Neural progenitor cell (in vitro differentiated cells): Measurements from ENCODE around the gene PRDM16. TPM values are rescaled to one million over a fixed set of nuclear protein-coding genes. Genes with fewer than 3 reads are reported as not detected.

Experiments used
- DNase-seq: peaks from one replicate; pipeline ENCODE4 v3.0.0-alpha.2; 2016; ENCODE audit warnings: low spot score
- H2AFZ ChIP-seq: fragments of 200-600 bp; sonication (generic); replicated peaks from 2 replicates; pipeline ENCODE4 v1.6.1; 2016; ENCODE audit warnings: antibody characterized with exemption
- H3F3A ChIP-seq: fragments of 200-600 bp; sonication (generic); 2 replicates; pipeline ENCODE4 v1.6.1; 2016; ENCODE audit warnings: antibody characterized with exemption, low read depth
- H3K27ac ChIP-seq: fragments of 200-600 bp; sonication (generic); 2 replicates; pipeline ENCODE4 v1.5.1; 2016; ENCODE audit warnings: mild to moderate bottlenecking
- H3K27me3 ChIP-seq: fragments of 200-600 bp; sonication (generic); 2 replicates; pipeline ENCODE4 v1.6.1; 2016; ENCODE audit warnings: mild to moderate bottlenecking, moderate library complexity
- H3K36me3 ChIP-seq: fragments of 200-600 bp; sonication (generic); 2 replicates; pipeline ENCODE4 v1.5.1; 2016
- H3K4me1 ChIP-seq: fragments of 200-600 bp; sonication (generic); 2 replicates; pipeline ENCODE4 v1.6.1; 2016; ENCODE audit warnings: mixed run types
- H3K4me2 ChIP-seq: fragments of 200-600 bp; sonication (generic); 2 replicates; pipeline ENCODE4 v1.6.1; 2016
- H3K4me3 ChIP-seq: fragments of 200-600 bp; sonication (generic); 2 replicates; pipeline ENCODE4 v1.5.1; 2016
- H3K79me2 ChIP-seq: fragments of 200-600 bp; sonication (generic); 2 replicates; pipeline ENCODE4 v1.6.1; 2016; ENCODE audit warnings: low read depth
- H3K9ac ChIP-seq: fragments of 200-600 bp; sonication (generic); 2 replicates; pipeline ENCODE4 v1.6.1; 2016
- H3K9me3 ChIP-seq: fragments of 200-600 bp; sonication (generic); 2 replicates; pipeline ENCODE4 v1.5.1; 2016; ENCODE audit warnings: low read depth
- H4K20me1 ChIP-seq: fragments of 200-600 bp; sonication (generic); 2 replicates; pipeline ENCODE4 v1.6.1; 2016; ENCODE audit warnings: low read depth
- H3K27ac Mint-ChIP-seq: 3 replicates; pipeline ENCODE4 v1.8.0; 2021; ENCODE audit warnings: mixed read lengths
- H3K27me3 Mint-ChIP-seq: 2 replicates; pipeline ENCODE4 v1.8.0; 2022; ENCODE audit warnings: low read depth, mild to moderate bottlenecking, inconsistent platforms, moderate library complexity, mixed read lengths; ENCODE audit not compliant: insufficient read depth
- H3K36me3 Mint-ChIP-seq: 3 replicates; pipeline ENCODE4 v1.8.0; 2021; ENCODE audit warnings: mixed read lengths
- H3K4me1 Mint-ChIP-seq: 3 replicates; pipeline ENCODE4 v1.8.0; 2021; ENCODE audit warnings: mixed read lengths
- H3K4me3 Mint-ChIP-seq: 3 replicates; pipeline ENCODE4 v1.8.0; 2021; ENCODE audit warnings: mild to moderate bottlenecking, moderate library complexity, mixed read lengths
- H3K9me3 Mint-ChIP-seq: 3 replicates; pipeline ENCODE4 v1.8.0; 2020; ENCODE audit warnings: mixed read lengths
- EZH2 ChIP-seq: fragments of 200-600 bp; sonication (generic); IDR thresholded peaks from 2 replicates; pipeline ENCODE4 v1.6.1; 2017; ENCODE audit warnings: antibody characterized with exemption, mild to moderate bottlenecking, moderate library complexity
- EZH2phosphoT487 ChIP-seq: fragments of 200-600 bp; sonication (generic); IDR thresholded peaks from 2 replicates; pipeline ENCODE4 v1.6.1; 2017; ENCODE audit warnings: antibody characterized with exemption
- total RNA-seq: library from RNA; depleted of rRNA; stranded (reverse); fragments of >200 nt; gene quantifications from 2 replicates; pipeline ENCODE4 v1.2.3, GENCODE V29; 2015; ENCODE audit warnings: low replicate concordance
- TF ChIP-seq, protein P1 (sequence below): fragments of 200-600 bp; sonication (generic); IDR thresholded peaks from 2 replicates; pipeline ENCODE4 v1.5.1; 2017; ENCODE audit warnings: antibody characterized with exemption, mild to moderate bottlenecking

The PRDM16 gene
- total RNA-seq, 1 donor from 2014 or later = 1.9 TPM

DNA sequence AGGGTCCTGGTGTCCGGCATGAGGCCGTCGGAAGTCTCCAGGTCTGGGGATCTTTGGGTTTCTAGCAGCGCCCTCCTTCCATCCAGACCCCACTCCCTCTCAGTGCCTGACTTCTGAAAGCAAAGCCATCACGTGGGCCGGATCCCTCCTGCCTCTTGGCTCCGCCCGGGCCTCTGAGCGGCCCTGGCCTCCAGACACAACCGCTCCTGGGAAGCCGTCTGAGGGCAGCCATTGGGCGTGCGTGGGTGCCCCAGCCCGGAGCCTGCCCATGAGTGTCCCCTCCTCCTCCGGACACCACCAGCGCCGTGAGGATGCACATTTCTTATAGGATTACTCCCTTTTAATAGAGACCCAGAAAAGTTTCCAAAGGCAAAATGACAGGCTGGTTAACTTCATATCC lies 248.5 kb downstream of the PRDM16 start:
- Histone ChIP-seq H3K9ac (no peak overlapping the region), H4K20me1 (peaks cover 8% of the 10 kb centered on the region), H2AFZ (no peak overlapping the region), H3F3A (peaks cover 37% of the 10 kb centered on the region), H3K79me2 (no peaks in the 10 kb centered on the region), H3K27ac (no peak overlapping the region), H3K9me3 (no peaks in the 10 kb centered on the region), H3K27me3 (peaks cover 6% of the 10 kb centered on the region), H3K4me3 (no peak overlapping the region), H3K36me3 (no peaks in the 10 kb centered on the region), H3K4me1 (peaks cover 38% of the 10 kb centered on the region), H3K4me2 (no peak overlapping the region)
- no peaks in the 10 kb centered on the region for H3K9me3 Mint-ChIP-seq
- peaks cover 56% of the 10 kb centered on the region for H3K4me1 Mint-ChIP-seq
- no peak for DNase-seq
- TF ChIP-seq, protein P1, sequence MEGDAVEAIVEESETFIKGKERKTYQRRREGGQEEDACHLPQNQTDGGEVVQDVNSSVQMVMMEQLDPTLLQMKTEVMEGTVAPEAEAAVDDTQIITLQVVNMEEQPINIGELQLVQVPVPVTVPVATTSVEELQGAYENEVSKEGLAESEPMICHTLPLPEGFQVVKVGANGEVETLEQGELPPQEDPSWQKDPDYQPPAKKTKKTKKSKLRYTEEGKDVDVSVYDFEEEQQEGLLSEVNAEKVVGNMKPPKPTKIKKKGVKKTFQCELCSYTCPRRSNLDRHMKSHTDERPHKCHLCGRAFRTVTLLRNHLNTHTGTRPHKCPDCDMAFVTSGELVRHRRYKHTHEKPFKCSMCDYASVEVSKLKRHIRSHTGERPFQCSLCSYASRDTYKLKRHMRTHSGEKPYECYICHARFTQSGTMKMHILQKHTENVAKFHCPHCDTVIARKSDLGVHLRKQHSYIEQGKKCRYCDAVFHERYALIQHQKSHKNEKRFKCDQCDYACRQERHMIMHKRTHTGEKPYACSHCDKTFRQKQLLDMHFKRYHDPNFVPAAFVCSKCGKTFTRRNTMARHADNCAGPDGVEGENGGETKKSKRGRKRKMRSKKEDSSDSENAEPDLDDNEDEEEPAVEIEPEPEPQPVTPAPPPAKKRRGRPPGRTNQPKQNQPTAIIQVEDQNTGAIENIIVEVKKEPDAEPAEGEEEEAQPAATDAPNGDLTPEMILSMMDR = no peak
- TF ChIP-seq EZH2phosphoT487 = no peak
- no peak overlapping the region for H3K27ac Mint-ChIP-seq
- peaks cover 9% of the 10 kb centered on the region for H3K27me3 Mint-ChIP-seq
- H3K4me3 Mint-ChIP-seq = no peak overlapping the region
- H3K36me3 Mint-ChIP-seq = no peaks in the 10 kb centered on the region

DNA sequence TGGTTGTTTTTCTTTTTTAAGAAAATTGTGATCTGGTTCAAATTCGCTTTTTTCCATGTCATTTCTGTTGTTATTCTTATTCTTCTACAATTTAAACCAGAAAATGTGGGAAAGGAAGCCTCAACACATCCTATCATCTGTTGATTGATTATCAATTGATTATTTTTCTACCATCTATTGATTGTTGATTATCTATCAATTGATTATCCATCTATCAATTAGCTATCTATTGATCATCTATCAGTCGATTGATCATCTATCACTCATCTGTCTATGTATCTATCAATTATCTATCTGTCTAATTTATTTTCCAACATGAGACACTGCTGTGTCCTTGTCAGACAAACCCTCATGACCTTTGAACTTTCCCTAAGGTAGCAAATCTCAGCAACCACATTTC lies 249.3 kb downstream of the PRDM16 start:
- H3K79me2 ChIP-seq = no peaks in the 10 kb centered on the region
- no peak overlapping the region for H3K4me2 ChIP-seq
- no peaks in the 10 kb centered on the region for H3K9me3 Mint-ChIP-seq
- H3K36me3 ChIP-seq = no peaks in the 10 kb centered on the region
- H3K27me3 ChIP-seq = no peaks in the 10 kb centered on the region
- H3K4me1 ChIP-seq = peaks cover 42% of the 10 kb centered on the region
- TF ChIP-seq EZH2phosphoT487 (no peak), EZH2 (no peak)
- TF ChIP-seq, protein P1 = no peak
- H3K27ac ChIP-seq = no peak overlapping the region
- peaks cover 8% of the 10 kb centered on the region for H4K20me1 ChIP-seq
- no peaks in the 10 kb centered on the region for H3K9me3 ChIP-seq
- no peak for DNase-seq
- H3K4me3 Mint-ChIP-seq = peak overlapping the region; percentile 36
- peaks cover 42% of the 10 kb centered on the region for H3F3A ChIP-seq
- no peaks in the 10 kb centered on the region for H3K36me3 Mint-ChIP-seq
- no peak overlapping the region for H2AFZ ChIP-seq
- H3K4me1 Mint-ChIP-seq = peaks cover 56% of the 10 kb centered on the region
- H3K9ac ChIP-seq = no peak overlapping the region
- H3K4me3 ChIP-seq = no peak overlapping the region
- no peak overlapping the region for H3K27ac Mint-ChIP-seq
- H3K27me3 Mint-ChIP-seq = peaks cover 3% of the 10 kb centered on the region

DNA sequence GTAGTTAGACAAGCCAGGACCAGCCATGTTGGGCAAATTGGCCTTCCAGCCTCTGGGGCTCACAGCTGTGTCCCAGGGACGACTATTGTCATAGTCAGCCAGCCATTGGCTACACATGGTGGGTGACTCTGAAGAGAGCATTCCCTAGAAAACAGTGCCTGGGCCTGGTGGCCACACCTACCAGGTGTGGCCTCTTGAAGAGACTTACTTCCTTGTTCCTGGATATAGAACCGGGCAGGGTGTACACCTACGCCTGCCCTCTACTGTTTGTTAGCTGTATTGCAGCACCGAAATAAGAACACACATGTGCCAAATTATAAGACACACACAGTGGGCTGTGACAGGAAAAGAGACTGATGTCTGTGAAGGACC lies 250.9 kb downstream of the PRDM16 start:
- Histone ChIP-seq H2AFZ (no peak overlapping the region), H3K27ac (no peak overlapping the region)
- H3K27ac Mint-ChIP-seq = peak overlapping the region; percentile 59

More for the DNA sequence above, 250.9 kb downstream of the PRDM16 start:
- no peaks in the 10 kb centered on the region for H3K9me3 Mint-ChIP-seq
- H3K4me3 Mint-ChIP-seq = no peak overlapping the region
- H3K27me3 ChIP-seq = no peaks in the 10 kb centered on the region
- H3K4me3 ChIP-seq = no peak overlapping the region
- TF ChIP-seq EZH2 (no peak), EZH2phosphoT487 (no peak)
- TF ChIP-seq, protein P1 = peak; percentile 84
- peaks cover 39% of the 10 kb centered on the region for H3F3A ChIP-seq
- no peaks in the 10 kb centered on the region for H3K79me2 ChIP-seq
- peaks cover 49% of the 10 kb centered on the region for H3K4me1 Mint-ChIP-seq
- no peaks in the 10 kb centered on the region for H3K36me3 ChIP-seq
- peaks cover 8% of the 10 kb centered on the region for H4K20me1 ChIP-seq
- peaks cover 3% of the 10 kb centered on the region for H3K27me3 Mint-ChIP-seq
- H3K9ac ChIP-seq = no peak overlapping the region
- no peaks in the 10 kb centered on the region for H3K9me3 ChIP-seq
- peak; percentile 70 for DNase-seq
- H3K36me3 Mint-ChIP-seq = no peaks in the 10 kb centered on the region
- no peak overlapping the region for H3K4me2 ChIP-seq
- peaks cover 36% of the 10 kb centered on the region for H3K4me1 ChIP-seq
